Liver (tissue), 9 donors: ENCODE data around the gene LINGO3. TPM values are rescaled to one million over a fixed set of nuclear protein-coding genes. Genes with fewer than 3 reads are reported as not detected.

ENCODE experiments used
- DNase-seq: peaks from one replicate; pipeline ENCODE4 v3.0.0-alpha.2; 2017; ENCODE audit warnings: low spot score
- H3K27ac ChIP-seq, 2 donors: one replicate each; pipeline ENCODE4 v1.7.0; 2013; ENCODE audit warnings: inconsistent platforms in 2 of 2, low read length in 2 of 2, control low read depth in 1 of 2, low read depth in 1 of 2, mild to moderate bottlenecking in 1 of 2
- H3K27me3 ChIP-seq, 4 donors: one replicate each; pipeline versions ENCODE4 v1.6.1 to v1.7.0; 2013; ENCODE audit warnings: low read length in 3 of 4, inconsistent platforms in 1 of 4, mild to moderate bottlenecking in 1 of 4, moderate library complexity in 1 of 4; ENCODE audit not compliant: control insufficient read depth in 4 of 4, insufficient read depth in 4 of 4
- H3K36me3 ChIP-seq, 4 donors: one replicate each; pipeline versions ENCODE4 v1.6.1 to v1.7.0; 2013; ENCODE audit warnings: low read length in 3 of 4, mild to moderate bottlenecking in 3 of 4, low read depth in 1 of 4, moderate library complexity in 1 of 4; ENCODE audit not compliant: control insufficient read depth in 4 of 4, insufficient read depth in 3 of 4
- H3K4me1 ChIP-seq, 4 donors: one replicate each; pipeline versions ENCODE4 v1.6.1 to v1.7.0; 2013; ENCODE audit warnings: low read length in 3 of 4, mild to moderate bottlenecking in 3 of 4, moderate library complexity in 1 of 4; ENCODE audit not compliant: control insufficient read depth in 4 of 4, insufficient read depth in 4 of 4
- H3K4me3 ChIP-seq, 3 donors: one replicate each; pipeline versions ENCODE4 v1.6.1 to v1.7.0; 2013; ENCODE audit warnings: low read length in 3 of 3, control low read depth in 1 of 3, low read depth in 1 of 3, mild to moderate bottlenecking in 1 of 3
- H3K9ac ChIP-seq, 2 donors: one replicate each; pipeline ENCODE4 v1.7.0; 2013; ENCODE audit warnings: low read length in 2 of 2, mild to moderate bottlenecking in 2 of 2, moderate library complexity in 2 of 2, control low read depth in 1 of 2, low read depth in 1 of 2
- H3K9me3 ChIP-seq, 4 donors: one replicate each; pipeline versions ENCODE4 v1.6.1 to v1.7.0; 2013; ENCODE audit warnings: low read length in 3 of 4; ENCODE audit not compliant: control insufficient read depth in 4 of 4
- EGR1 ChIP-seq, 2 donors: IDR thresholded peaks; 2 replicates each; pipeline ENCODE4 v1.6.1; 2016 to 2018; ENCODE audit warnings: antibody characterized with exemption in 2 of 2, low read depth in 2 of 2
- FOXA1 ChIP-seq: IDR thresholded peaks from 2 replicates; pipeline ENCODE4 v1.6.1; 2016; ENCODE audit warnings: antibody characterized with exemption
- FOXA2 ChIP-seq: IDR thresholded peaks from 2 replicates; pipeline ENCODE4 v1.6.1; 2016; ENCODE audit warnings: antibody characterized with exemption
- GABPA ChIP-seq, 2 donors: IDR thresholded peaks in 1 of 2; conservative IDR thresholded peaks in 1 of 2; 2 replicates each; pipeline ENCODE4 v1.6.1; 2016; ENCODE audit warnings: antibody characterized with exemption in 2 of 2, mild to moderate bottlenecking in 1 of 2, moderate library complexity in 1 of 2
- HNF4A ChIP-seq, 2 donors: conservative IDR thresholded peaks; 2 replicates each; pipeline ENCODE4 v1.6.1; 2016; ENCODE audit warnings: antibody characterized with exemption in 2 of 2, mild to moderate bottlenecking in 2 of 2
- HNF4G ChIP-seq: IDR thresholded peaks from 2 replicates; pipeline ENCODE4 v1.6.1; 2016; ENCODE audit warnings: antibody characterized with exemption
- JUND ChIP-seq, 2 donors: IDR thresholded peaks; 2 replicates each; pipeline ENCODE4 v1.6.1; 2016; ENCODE audit warnings: antibody characterized with exemption in 2 of 2
- MAX ChIP-seq: IDR thresholded peaks from 2 replicates; pipeline ENCODE4 v1.6.1; 2016; ENCODE audit warnings: antibody characterized with exemption
- NR2F2 ChIP-seq: IDR thresholded peaks from 2 replicates; pipeline ENCODE4 v1.6.1; 2016; ENCODE audit warnings: antibody characterized with exemption
- RAD21 ChIP-seq, 2 donors: IDR thresholded peaks; 2 replicates each; pipeline ENCODE4 v1.6.1; 2016; ENCODE audit warnings: antibody characterized with exemption in 2 of 2, mild to moderate bottlenecking in 2 of 2
- RXRA ChIP-seq, 2 donors: IDR thresholded peaks; 2 replicates each; pipeline ENCODE4 v1.6.1; 2017 to 2018; ENCODE audit warnings: antibody characterized with exemption in 2 of 2, mild to moderate bottlenecking in 1 of 2
- SP1 ChIP-seq: IDR thresholded peaks from 2 replicates; pipeline ENCODE4 v1.6.1; 2018; ENCODE audit warnings: antibody characterized with exemption, mild to moderate bottlenecking
- TAF1 ChIP-seq: conservative IDR thresholded peaks from 2 replicates; pipeline ENCODE4 v1.6.1; 2016; ENCODE audit warnings: antibody characterized with exemption, mild to moderate bottlenecking
- YY1 ChIP-seq: IDR thresholded peaks from 2 replicates; pipeline ENCODE4 v1.6.1; 2016; ENCODE audit warnings: antibody characterized with exemption, mild to moderate bottlenecking
- WGBS: extraction: QIAGEN DNeasy Blood & Tissue Kit; methylation state at CpG from one replicate; pipeline ENCODE4 v1.1.7; 2013; 5-methylcytosine and 5-hydroxymethylcytosine counted together
- polyA plus RNA-seq, 2 donors: library from polyadenylated mRNA; stranded (reverse) in 1 of 2; unstranded in 1 of 2; fragments of 200-250 nt in 1 of 2; fragments of >200 nt in 1 of 2; fragmentation: Nextera tagmentation in 1 of 2; extraction: Ambion mirVana in 1 of 2; gene quantifications; one replicate each; pipeline versions ENCODE4 v1.2.1 to v1.2.3, GENCODE V29; 2013 to 2015
- total RNA-seq, 2 donors: library from RNA; depleted of rRNA; stranded (reverse); fragments of >200 nt; gene quantifications; one replicate each; pipeline ENCODE4 v1.2.3, GENCODE V29; 2014
- TF ChIP-seq, protein P1 (sequence below): IDR thresholded peaks from 2 replicates; pipeline ENCODE4 v1.6.1; 2016; ENCODE audit warnings: antibody characterized with exemption, mild to moderate bottlenecking
- TF ChIP-seq, protein P2 (sequence below): fragments of 150-350 bp; IDR thresholded peaks from 2 replicates; pipeline ENCODE4 v1.5.1; 2017; ENCODE audit warnings: improper control_type of control experiment, low read depth, low read length; ENCODE audit not compliant: missing input control
- TF ChIP-seq, protein P3 (sequence below): IDR thresholded peaks from 2 replicates; pipeline ENCODE4 v1.6.1; 2016; ENCODE audit warnings: antibody characterized with exemption
- TF ChIP-seq, protein P4 (sequence below): IDR thresholded peaks from 2 replicates; pipeline ENCODE4 v1.6.1; 2016; ENCODE audit warnings: antibody characterized with exemption
- donor health status: healthy.
- donor health status: healthy.
- donor health status: healthy.
- donor health status: healthy.
- donor health status: healthy.

The LINGO3 gene
- total and polyA plus RNA-seq, 4 donors, result 0.02 to 0.08 (median 0.07) TPM

- Histone ChIP-seq H3K9me3 (no peaks in the 10 kb centered on the region), H3K4me3 (no peak overlapping the region), H3K36me3 (peaks cover 0 to 32% (median 13%) of the 10 kb centered on the region in 4 donors), H3K27ac (no peak overlapping the region), H3K4me1 (no peaks in the 10 kb centered on the region), H3K9ac (no peak overlapping the region), H3K27me3 (no peaks in the 10 kb centered on the region)
- DNase-seq, result peak; percentile 76
- WGBS, result 73% methylated on average over 25 of the region's 25 CpGs
- TF ChIP-seq JUND (IDR thresholded peaks at IDR 0.05), result no peak
- TF ChIP-seq FOXA1, result no peak
- no peak for TF ChIP-seq SP1
- TF ChIP-seq, protein P1, sequence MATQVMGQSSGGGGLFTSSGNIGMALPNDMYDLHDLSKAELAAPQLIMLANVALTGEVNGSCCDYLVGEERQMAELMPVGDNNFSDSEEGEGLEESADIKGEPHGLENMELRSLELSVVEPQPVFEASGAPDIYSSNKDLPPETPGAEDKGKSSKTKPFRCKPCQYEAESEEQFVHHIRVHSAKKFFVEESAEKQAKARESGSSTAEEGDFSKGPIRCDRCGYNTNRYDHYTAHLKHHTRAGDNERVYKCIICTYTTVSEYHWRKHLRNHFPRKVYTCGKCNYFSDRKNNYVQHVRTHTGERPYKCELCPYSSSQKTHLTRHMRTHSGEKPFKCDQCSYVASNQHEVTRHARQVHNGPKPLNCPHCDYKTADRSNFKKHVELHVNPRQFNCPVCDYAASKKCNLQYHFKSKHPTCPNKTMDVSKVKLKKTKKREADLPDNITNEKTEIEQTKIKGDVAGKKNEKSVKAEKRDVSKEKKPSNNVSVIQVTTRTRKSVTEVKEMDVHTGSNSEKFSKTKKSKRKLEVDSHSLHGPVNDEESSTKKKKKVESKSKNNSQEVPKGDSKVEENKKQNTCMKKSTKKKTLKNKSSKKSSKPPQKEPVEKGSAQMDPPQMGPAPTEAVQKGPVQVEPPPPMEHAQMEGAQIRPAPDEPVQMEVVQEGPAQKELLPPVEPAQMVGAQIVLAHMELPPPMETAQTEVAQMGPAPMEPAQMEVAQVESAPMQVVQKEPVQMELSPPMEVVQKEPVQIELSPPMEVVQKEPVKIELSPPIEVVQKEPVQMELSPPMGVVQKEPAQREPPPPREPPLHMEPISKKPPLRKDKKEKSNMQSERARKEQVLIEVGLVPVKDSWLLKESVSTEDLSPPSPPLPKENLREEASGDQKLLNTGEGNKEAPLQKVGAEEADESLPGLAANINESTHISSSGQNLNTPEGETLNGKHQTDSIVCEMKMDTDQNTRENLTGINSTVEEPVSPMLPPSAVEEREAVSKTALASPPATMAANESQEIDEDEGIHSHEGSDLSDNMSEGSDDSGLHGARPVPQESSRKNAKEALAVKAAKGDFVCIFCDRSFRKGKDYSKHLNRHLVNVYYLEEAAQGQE, result no peak
- no peak for TF ChIP-seq TAF1
- TF ChIP-seq, protein P2, sequence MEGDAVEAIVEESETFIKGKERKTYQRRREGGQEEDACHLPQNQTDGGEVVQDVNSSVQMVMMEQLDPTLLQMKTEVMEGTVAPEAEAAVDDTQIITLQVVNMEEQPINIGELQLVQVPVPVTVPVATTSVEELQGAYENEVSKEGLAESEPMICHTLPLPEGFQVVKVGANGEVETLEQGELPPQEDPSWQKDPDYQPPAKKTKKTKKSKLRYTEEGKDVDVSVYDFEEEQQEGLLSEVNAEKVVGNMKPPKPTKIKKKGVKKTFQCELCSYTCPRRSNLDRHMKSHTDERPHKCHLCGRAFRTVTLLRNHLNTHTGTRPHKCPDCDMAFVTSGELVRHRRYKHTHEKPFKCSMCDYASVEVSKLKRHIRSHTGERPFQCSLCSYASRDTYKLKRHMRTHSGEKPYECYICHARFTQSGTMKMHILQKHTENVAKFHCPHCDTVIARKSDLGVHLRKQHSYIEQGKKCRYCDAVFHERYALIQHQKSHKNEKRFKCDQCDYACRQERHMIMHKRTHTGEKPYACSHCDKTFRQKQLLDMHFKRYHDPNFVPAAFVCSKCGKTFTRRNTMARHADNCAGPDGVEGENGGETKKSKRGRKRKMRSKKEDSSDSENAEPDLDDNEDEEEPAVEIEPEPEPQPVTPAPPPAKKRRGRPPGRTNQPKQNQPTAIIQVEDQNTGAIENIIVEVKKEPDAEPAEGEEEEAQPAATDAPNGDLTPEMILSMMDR, result no peak
- TF ChIP-seq, protein P3, sequence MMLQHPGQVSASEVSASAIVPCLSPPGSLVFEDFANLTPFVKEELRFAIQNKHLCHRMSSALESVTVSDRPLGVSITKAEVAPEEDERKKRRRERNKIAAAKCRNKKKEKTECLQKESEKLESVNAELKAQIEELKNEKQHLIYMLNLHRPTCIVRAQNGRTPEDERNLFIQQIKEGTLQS, result no peak
- TF ChIP-seq EGR1 (IDR thresholded peaks at IDR 0.05; ENCODE audit: low read depth in 2 of 2), result no peak
- no peak for TF ChIP-seq RAD21 (IDR thresholded peaks at IDR 0.05)
- TF ChIP-seq MAX, result no peak
- no peak for TF ChIP-seq FOXA2
- TF ChIP-seq GABPA (IDR thresholded peaks at IDR 0.05 in 1 of 2, conservative IDR thresholded peaks at IDR 0.05 in 1 of 2), result no peak
- no peak for TF ChIP-seq HNF4G
- TF ChIP-seq NR2F2, result no peak
- TF ChIP-seq RXRA (IDR thresholded peaks at IDR 0.05), result no peak
- TF ChIP-seq YY1, result no peak
- TF ChIP-seq, protein P4, sequence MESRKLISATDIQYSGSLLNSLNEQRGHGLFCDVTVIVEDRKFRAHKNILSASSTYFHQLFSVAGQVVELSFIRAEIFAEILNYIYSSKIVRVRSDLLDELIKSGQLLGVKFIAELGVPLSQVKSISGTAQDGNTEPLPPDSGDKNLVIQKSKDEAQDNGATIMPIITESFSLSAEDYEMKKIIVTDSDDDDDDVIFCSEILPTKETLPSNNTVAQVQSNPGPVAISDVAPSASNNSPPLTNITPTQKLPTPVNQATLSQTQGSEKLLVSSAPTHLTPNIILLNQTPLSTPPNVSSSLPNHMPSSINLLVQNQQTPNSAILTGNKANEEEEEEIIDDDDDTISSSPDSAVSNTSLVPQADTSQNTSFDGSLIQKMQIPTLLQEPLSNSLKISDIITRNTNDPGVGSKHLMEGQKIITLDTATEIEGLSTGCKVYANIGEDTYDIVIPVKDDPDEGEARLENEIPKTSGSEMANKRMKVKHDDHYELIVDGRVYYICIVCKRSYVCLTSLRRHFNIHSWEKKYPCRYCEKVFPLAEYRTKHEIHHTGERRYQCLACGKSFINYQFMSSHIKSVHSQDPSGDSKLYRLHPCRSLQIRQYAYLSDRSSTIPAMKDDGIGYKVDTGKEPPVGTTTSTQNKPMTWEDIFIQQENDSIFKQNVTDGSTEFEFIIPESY, result no peak
- TF ChIP-seq HNF4A (conservative IDR thresholded peaks at IDR 0.05), result no peak
Measured at GRCh38 chr19:2345794-2346663, 38.1 kb upstream of the LINGO3 start.
